Fibroblast of lung (primary cell): ENCODE data around the gene TREH. TPM values are rescaled to one million over a fixed set of nuclear protein-coding genes. Genes with fewer than 3 reads are reported as not detected.

Source experiments
- DNase-seq, 2 donors: peaks; one replicate each; pipeline versions ENCODE4 v3.0.0 to v3.0.0-alpha.2; 2010; ENCODE audit warnings: low read depth in 2 of 2
- H2AFZ ChIP-seq: 2 replicates; pipeline ENCODE4 v1.5.1; 2012; ENCODE audit warnings: low read length, control low read depth, inconsistent platforms
- H3K27ac ChIP-seq: 2 replicates; pipeline ENCODE4 v1.5.1; 2011; ENCODE audit warnings: low read length, control low read depth; ENCODE audit not compliant: insufficient read depth
- H3K27me3 ChIP-seq: 2 replicates; pipeline ENCODE4 v1.5.1; 2011; ENCODE audit warnings: mild to moderate bottlenecking, low read length; ENCODE audit not compliant: control insufficient read depth, insufficient read depth
- H3K36me3 ChIP-seq: 2 replicates; pipeline ENCODE4 v1.5.1; 2011; ENCODE audit warnings: low read length; ENCODE audit not compliant: control insufficient read depth, insufficient read depth
- H3K4me1 ChIP-seq: 2 replicates; pipeline ENCODE4 v1.5.1; 2011; ENCODE audit warnings: low read length; ENCODE audit not compliant: control insufficient read depth, insufficient read depth; ENCODE audit errors: extremely low read depth
- H3K4me2 ChIP-seq: 2 replicates; pipeline ENCODE4 v1.5.1; 2011; ENCODE audit warnings: low read length, control low read depth; ENCODE audit not compliant: insufficient read depth; ENCODE audit errors: extremely low read depth
- H3K4me3 ChIP-seq, 4 experiments: fragments of 200-600 bp in 1 of 4; sonication (generic) in 1 of 4; replicated peaks in 1 of 4; 2 replicates each; pipeline ENCODE4 v1.5.1; 2011 to 2016; ENCODE audit warnings: low read length in 4 of 4, low read depth in 3 of 4, mild to moderate bottlenecking in 3 of 4, control low read depth in 2 of 4, inconsistent platforms in 1 of 4, mixed read lengths in 1 of 4; ENCODE audit not compliant: insufficient read depth in 1 of 4; ENCODE audit errors: control extremely low read depth in 1 of 4
- H3K79me2 ChIP-seq: 2 replicates; pipeline ENCODE4 v1.5.1; 2012; ENCODE audit warnings: mild to moderate bottlenecking, low read length, inconsistent platforms; ENCODE audit not compliant: control insufficient read depth, insufficient read depth
- H3K9ac ChIP-seq: 2 replicates; pipeline ENCODE4 v1.5.1; 2011; ENCODE audit warnings: mild to moderate bottlenecking, low read length, control low read depth; ENCODE audit not compliant: insufficient read depth
- H3K9me3 ChIP-seq: 2 replicates; pipeline ENCODE4 v1.5.1; 2012; ENCODE audit warnings: low read depth, low read length; ENCODE audit not compliant: control insufficient read depth, insufficient read depth
- H4K20me1 ChIP-seq: 2 replicates; pipeline ENCODE4 v1.5.1; 2011; ENCODE audit warnings: low read length; ENCODE audit not compliant: control insufficient read depth, insufficient read depth; ENCODE audit errors: extremely low read depth
- EZH2 ChIP-seq: IDR thresholded peaks from 2 replicates; pipeline ENCODE4 v1.5.1; 2012; ENCODE audit warnings: low read length, control low read depth, mild to moderate bottlenecking; ENCODE audit errors: missing control alignments
- polyA plus RNA-seq, 2 donors: library from polyadenylated mRNA; depleted of rRNA in 1 of 2; stranded (reverse) in 1 of 2; unstranded in 1 of 2; fragments of >200 nt; gene quantifications; 2 replicates each; pipeline ENCODE4 v1.2.1, GENCODE V29; 2011 to 2012; ENCODE audit warnings: missing spikeins in 1 of 2
- total RNA-seq: library from RNA; depleted of rRNA; stranded (reverse); fragments of >200 nt; gene quantifications from 2 replicates; pipeline ENCODE4 v1.2.1, GENCODE V29; 2014
- TF ChIP-seq, protein P1 (sequence below), 2 donors: IDR thresholded peaks in 1 of 2; conservative IDR thresholded peaks in 1 of 2; 1 replicate in 1 of 2; 2 replicates in 1 of 2; pipeline ENCODE4 v1.5.1; 2011 to 2012; ENCODE audit warnings: low read length in 2 of 2, control low read depth in 1 of 2, inconsistent platforms in 1 of 2, low read depth in 1 of 2, mild to moderate bottlenecking in 1 of 2

TREH gene
- total and polyA plus RNA-seq, 2 donors (not counting 1 experiment from before 2014, with no cell fraction given): not detected

DNA sequence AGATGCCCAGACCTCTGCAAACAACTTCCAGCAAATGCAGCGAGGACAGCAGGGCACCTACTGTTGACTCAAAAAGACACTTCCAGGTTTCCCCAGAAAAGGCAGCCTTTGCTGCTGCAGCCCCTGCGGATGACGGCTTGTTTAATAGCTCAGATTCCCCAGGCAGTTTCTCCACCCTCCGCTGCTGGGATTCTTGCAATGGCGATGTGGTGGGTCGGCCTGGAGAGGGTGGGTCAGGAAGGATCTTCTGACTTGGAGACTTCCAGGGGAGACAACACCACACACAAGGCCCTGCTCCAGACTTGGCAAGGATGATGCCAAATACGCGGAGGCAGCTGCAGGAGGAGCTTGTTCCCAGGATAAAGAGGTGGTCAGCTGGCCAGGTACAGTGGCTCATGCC lies 17.9 kb upstream of the TREH start:
- Histone ChIP-seq H3K4me3 (no peak overlapping the region), H2AFZ (no peak overlapping the region), H3K9me3 (no peaks in the 10 kb centered on the region), H3K9ac (no peak overlapping the region), H3K36me3 (no peaks in the 10 kb centered on the region), H3K79me2 (no peaks in the 10 kb centered on the region), H4K20me1 (no peaks in the 10 kb centered on the region), H3K4me2 (no peak overlapping the region), H3K27ac (no peak overlapping the region), H3K27me3 (no peaks in the 10 kb centered on the region), H3K4me1 (peaks cover under 1% of the 10 kb centered on the region)
- TF ChIP-seq, protein P1, sequence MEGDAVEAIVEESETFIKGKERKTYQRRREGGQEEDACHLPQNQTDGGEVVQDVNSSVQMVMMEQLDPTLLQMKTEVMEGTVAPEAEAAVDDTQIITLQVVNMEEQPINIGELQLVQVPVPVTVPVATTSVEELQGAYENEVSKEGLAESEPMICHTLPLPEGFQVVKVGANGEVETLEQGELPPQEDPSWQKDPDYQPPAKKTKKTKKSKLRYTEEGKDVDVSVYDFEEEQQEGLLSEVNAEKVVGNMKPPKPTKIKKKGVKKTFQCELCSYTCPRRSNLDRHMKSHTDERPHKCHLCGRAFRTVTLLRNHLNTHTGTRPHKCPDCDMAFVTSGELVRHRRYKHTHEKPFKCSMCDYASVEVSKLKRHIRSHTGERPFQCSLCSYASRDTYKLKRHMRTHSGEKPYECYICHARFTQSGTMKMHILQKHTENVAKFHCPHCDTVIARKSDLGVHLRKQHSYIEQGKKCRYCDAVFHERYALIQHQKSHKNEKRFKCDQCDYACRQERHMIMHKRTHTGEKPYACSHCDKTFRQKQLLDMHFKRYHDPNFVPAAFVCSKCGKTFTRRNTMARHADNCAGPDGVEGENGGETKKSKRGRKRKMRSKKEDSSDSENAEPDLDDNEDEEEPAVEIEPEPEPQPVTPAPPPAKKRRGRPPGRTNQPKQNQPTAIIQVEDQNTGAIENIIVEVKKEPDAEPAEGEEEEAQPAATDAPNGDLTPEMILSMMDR (conservative IDR thresholded peaks at IDR 0.05 in 1 of 2, IDR thresholded peaks at IDR 0.05 in 1 of 2; ENCODE audit: low read depth in 1 of 2, low read length in 2 of 2): no peak
- TF ChIP-seq EZH2: no peak
- DNase-seq: no peak

DNA sequence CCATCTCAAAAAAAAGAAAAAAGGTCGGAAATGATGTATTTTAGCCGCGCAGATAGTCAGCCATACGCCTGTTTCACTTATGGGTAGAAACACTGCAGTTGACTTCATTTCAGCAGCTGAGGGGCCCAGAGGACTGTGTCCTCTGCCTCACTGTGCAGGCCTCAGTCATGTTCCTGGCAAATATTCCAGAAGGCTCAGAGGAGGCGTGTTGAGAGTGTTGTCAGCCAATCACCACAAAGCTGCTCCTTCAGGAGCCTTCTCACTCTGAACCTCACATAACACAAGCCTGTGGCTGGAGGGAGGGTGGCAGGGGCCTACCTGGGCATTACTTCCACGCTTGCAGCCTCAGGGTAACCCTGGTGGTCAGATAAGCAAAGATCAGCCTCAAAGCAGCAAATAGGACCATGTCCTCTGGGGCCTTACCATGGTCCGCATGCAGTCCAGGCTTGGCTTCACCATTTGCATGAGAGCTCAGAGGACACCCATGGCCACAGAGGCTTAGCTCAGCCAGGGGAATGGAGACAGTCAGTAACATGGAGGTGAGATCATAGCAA lies 17.3 kb upstream of the TREH start:
- no peaks in the 10 kb centered on the region for H3K9me3 ChIP-seq
- no peak overlapping the region for H3K4me3 ChIP-seq
- H3K79me2 ChIP-seq: no peaks in the 10 kb centered on the region
- no peak overlapping the region for H3K4me2 ChIP-seq
- DNase-seq: no peak
- H3K27ac ChIP-seq: no peak overlapping the region
- no peaks in the 10 kb centered on the region for H3K27me3 ChIP-seq
- no peaks in the 10 kb centered on the region for H3K36me3 ChIP-seq
- H2AFZ ChIP-seq: no peak overlapping the region
- TF ChIP-seq EZH2: no peak
- no peaks in the 10 kb centered on the region for H4K20me1 ChIP-seq
- no peak overlapping the region for H3K9ac ChIP-seq
- peaks cover 6% of the 10 kb centered on the region for H3K4me1 ChIP-seq

DNA sequence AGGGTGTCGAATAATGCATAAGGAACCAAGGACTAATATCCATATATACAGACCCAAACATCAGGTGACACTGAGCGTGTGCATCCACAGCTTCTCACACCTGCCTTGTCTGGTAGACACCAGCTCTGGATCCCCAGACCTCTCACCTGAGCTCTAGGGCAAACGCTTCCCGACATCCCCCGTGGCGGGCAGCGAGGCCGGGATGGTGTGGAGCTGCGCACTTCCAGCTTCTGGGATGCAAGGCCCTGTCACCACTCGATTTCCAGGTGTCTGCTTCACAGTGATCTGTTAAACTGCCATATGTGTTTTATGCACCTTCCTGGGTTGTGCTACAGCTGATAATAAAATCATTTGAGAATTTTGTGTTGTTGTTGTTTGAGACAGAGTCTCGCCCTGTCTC lies 15.3 kb upstream of the TREH start:
- Histone ChIP-seq H3K4me1 (peaks cover 9% of the 10 kb centered on the region), H3K4me3 (no peak overlapping the region), H3K27me3 (no peaks in the 10 kb centered on the region), H3K36me3 (no peaks in the 10 kb centered on the region), H3K4me2 (no peak overlapping the region), H3K9ac (no peak overlapping the region), H3K79me2 (no peaks in the 10 kb centered on the region), H3K9me3 (no peaks in the 10 kb centered on the region), H3K27ac (no peak overlapping the region), H2AFZ (no peak overlapping the region), H4K20me1 (no peaks in the 10 kb centered on the region)
- DNase-seq: no peak
- TF ChIP-seq, protein P1 (conservative IDR thresholded peaks at IDR 0.05 in 1 of 2, IDR thresholded peaks at IDR 0.05 in 1 of 2; ENCODE audit: low read depth in 1 of 2, low read length in 2 of 2): no peak
- no peak for TF ChIP-seq EZH2
